Stimulated activated CD4-positive, alpha-beta T cell treated with anti-CD3 and anti-CD28 coated beads, Interleukin-1b, Interleukin-23, amount 100 ng/mL, for 48 hours (primary cell): ENCODE data around the gene MAGI2.

Experiments
- DNase-seq: peaks from one replicate; pipeline ENCODE4 v3.0.0-alpha.2; 2020

MAGI2 gene

GRCh38 chr7:78691584-78691983, 761.9 kb downstream of the MAGI2 start:
- DNase-seq = no peak

GRCh38 chr7:78690174-78690573, 763.3 kb downstream of the MAGI2 start:
- no peak for DNase-seq

GRCh38 chr7:78688376-78688775, 765.1 kb downstream of the MAGI2 start:
- no peak for DNase-seq

GRCh38 chr7:78686189-78686588, 767.3 kb downstream of the MAGI2 start:
- no peak for DNase-seq

GRCh38 chr7:78684201-78684600, 769.3 kb downstream of the MAGI2 start:
- no peak for DNase-seq

- DNase-seq = no peak
Measured at GRCh38 chr7:78683566-78683965, 769.9 kb downstream of the MAGI2 start.

GRCh38 chr7:78679112-78679876, 774.2 kb downstream of the MAGI2 start:
- DNase-seq = no peak

GRCh38 chr7:78677391-78677790, 776.1 kb downstream of the MAGI2 start:
- DNase-seq = no peak

- DNase-seq = no peak
Measured at GRCh38 chr7:78675511-78675910, 778.0 kb downstream of the MAGI2 start.

GRCh38 chr7:78673272-78673671, 780.2 kb downstream of the MAGI2 start:
- no peak for DNase-seq

- no peak for DNase-seq
Measured at GRCh38 chr7:78662939-78663338, 790.5 kb downstream of the MAGI2 start.

GRCh38 chr7:78649976-78650375, 803.5 kb downstream of the MAGI2 start:
- no peak for DNase-seq

- DNase-seq = no peak
Measured at GRCh38 chr7:78649236-78649635, 804.2 kb downstream of the MAGI2 start.

GRCh38 chr7:78642751-78643150, 810.7 kb downstream of the MAGI2 start:
- no peak for DNase-seq

- DNase-seq = no peak
Measured at GRCh38 chr7:78638364-78638763, 815.1 kb downstream of the MAGI2 start.

GRCh38 chr7:78636727-78637126, 816.7 kb downstream of the MAGI2 start:
- no peak for DNase-seq

GRCh38 chr7:78635026-78635793, 818.3 kb downstream of the MAGI2 start:
- no peak for DNase-seq

- DNase-seq = no peak
Measured at GRCh38 chr7:78634093-78634492, 819.4 kb downstream of the MAGI2 start.

- no peak for DNase-seq
Measured at GRCh38 chr7:78620920-78621319, 832.5 kb downstream of the MAGI2 start.

- DNase-seq = no peak
Measured at GRCh38 chr7:78616539-78616938, 836.9 kb downstream of the MAGI2 start.

GRCh38 chr7:78609281-78609680, 844.2 kb downstream of the MAGI2 start:
- DNase-seq = no peak

GRCh38 chr7:78607099-78607498, 846.4 kb downstream of the MAGI2 start:
- no peak for DNase-seq

- DNase-seq = no peak
Measured at GRCh38 chr7:78605119-78605518, 848.3 kb downstream of the MAGI2 start.

- DNase-seq = no peak
Measured at GRCh38 chr7:78601728-78602127, 851.7 kb downstream of the MAGI2 start.
